Measurements from ENCODE around the gene TRNP1. TPM values are rescaled to one million over a fixed set of nuclear protein-coding genes. Genes with fewer than 3 reads are reported as not detected.
A peak's percentile ranks its signal among the peaks of the same experiment; 100 is the strongest.

Gene TRNP1
- total and polyA plus RNA-seq, 3 experiments from 2014 or later: 0.73 to 1.2 TPM; not detected in 1

GRCh38 chr1:26999440-26999987 lies 6.0 kb downstream of the TRNP1 start:
- peaks cover 8% of the 10 kb centered on the region for H3K4me1 ChIP-seq (ENCODE audit: insufficient read depth, low read length)
- CTCF ChIA-PET: no interaction called here

GRCh38 chr1:27000090-27000816 lies 6.8 kb downstream of the TRNP1 start:
- no peak overlapping the region for H3K27ac ChIP-seq (ENCODE audit: low read depth, low read length)
- H3K27ac Mint-ChIP-seq: no peak overlapping the region
- CTCF ChIA-PET: no interaction called here
- no peaks in the 10 kb centered on the region for H3K9me3 ChIP-seq (ENCODE audit: low read length)
- no peaks in the 10 kb centered on the region for H3K36me3 ChIP-seq (ENCODE audit: insufficient read depth, low read length)
- H3K27me3 Mint-ChIP-seq: peaks cover 27 to 35% of the 10 kb centered on the region in 2 donors
- peaks cover 4% of the 10 kb centered on the region for H3K4me1 ChIP-seq (ENCODE audit: insufficient read depth, low read length)
- no peak overlapping the region for H3K4me3 ChIP-seq (ENCODE audit: low read length)
- peaks cover 5 to 7% (median 6%) of the 10 kb centered on the region in 3 donors for H3K4me1 Mint-ChIP-seq
- peak overlapping the region in 1 of 7 donors; percentile 20 for H3K4me3 Mint-ChIP-seq
- POLR2A ChIA-PET: no interaction called here
- H3K9me3 Mint-ChIP-seq: no peaks in the 10 kb centered on the region
- no peak for DNase-seq
- H3K27me3 ChIP-seq (ENCODE audit: insufficient read depth, low read length, poor library complexity, severe bottlenecking): peaks cover 18% of the 10 kb centered on the region
- H3K36me3 Mint-ChIP-seq: no peaks in the 10 kb centered on the region

More at GRCh38 chr1:26999440-26999987, 6.0 kb downstream of the TRNP1 start:
- POLR2A ChIA-PET: no interaction called here
- H3K9me3 Mint-ChIP-seq: no peaks in the 10 kb centered on the region
- Histone ChIP-seq H3K4me3 (ENCODE audit: low read length) (no peak overlapping the region), H3K36me3 (ENCODE audit: insufficient read depth, low read length) (no peaks in the 10 kb centered on the region), H3K27ac (ENCODE audit: low read depth, low read length) (no peak overlapping the region), H3K9me3 (ENCODE audit: low read length) (no peaks in the 10 kb centered on the region), H3K27me3 (ENCODE audit: insufficient read depth, low read length, poor library complexity, severe bottlenecking) (peaks cover 25% of the 10 kb centered on the region)
- H3K4me1 Mint-ChIP-seq: peaks cover 6 to 13% (median 7%) of the 10 kb centered on the region in 3 donors
- DNase-seq: no peak
- no peaks in the 10 kb centered on the region for H3K36me3 Mint-ChIP-seq
- H3K27ac Mint-ChIP-seq: no peak overlapping the region
- peak overlapping the region in 1 of 7 donors; percentile 20 for H3K4me3 Mint-ChIP-seq
- peaks cover 33 to 41% of the 10 kb centered on the region in 2 donors for H3K27me3 Mint-ChIP-seq

GRCh38 chr1:27000817-27001460 lies 7.4 kb downstream of the TRNP1 start:
- Mint-ChIP-seq H3K9me3 (no peaks in the 10 kb centered on the region), H3K36me3 (no peaks in the 10 kb centered on the region), H3K27me3 (peaks cover 27 to 28% of the 10 kb centered on the region in 2 donors), H3K4me3 (no peak overlapping the region), H3K27ac (no peak overlapping the region), H3K4me1 (peaks cover 5 to 7% (median 6%) of the 10 kb centered on the region in 3 donors)
- H3K9me3 ChIP-seq (ENCODE audit: low read length): no peaks in the 10 kb centered on the region
- no peak overlapping the region for H3K4me3 ChIP-seq (ENCODE audit: low read length)
- H3K36me3 ChIP-seq (ENCODE audit: insufficient read depth, low read length): no peaks in the 10 kb centered on the region
- CTCF ChIA-PET: no interaction called here
- no peak overlapping the region for H3K27ac ChIP-seq (ENCODE audit: low read depth, low read length)
- no peak for DNase-seq
- POLR2A ChIA-PET: no interaction called here
- H3K4me1 ChIP-seq (ENCODE audit: insufficient read depth, low read length): peaks cover 4% of the 10 kb centered on the region
- H3K27me3 ChIP-seq (ENCODE audit: insufficient read depth, low read length, poor library complexity, severe bottlenecking): peaks cover 11% of the 10 kb centered on the region

- Mint-ChIP-seq H3K4me1 (peaks cover 5 to 7% (median 6%) of the 10 kb centered on the region in 3 donors), H3K36me3 (no peaks in the 10 kb centered on the region), H3K27me3 (peaks cover 22 to 24% of the 10 kb centered on the region in 2 donors), H3K4me3 (no peak overlapping the region), H3K27ac (peak overlapping the region in 1 of 8 donors; percentile 14), H3K9me3 (no peaks in the 10 kb centered on the region)
- no peak overlapping the region for H3K4me3 ChIP-seq (ENCODE audit: low read length)
- DNase-seq: no peak
- H3K27me3 ChIP-seq (ENCODE audit: insufficient read depth, low read length, poor library complexity, severe bottlenecking): peaks cover 5% of the 10 kb centered on the region
- peaks cover 4% of the 10 kb centered on the region for H3K4me1 ChIP-seq (ENCODE audit: insufficient read depth, low read length)
- no peak overlapping the region for H3K27ac ChIP-seq (ENCODE audit: low read depth, low read length)
- POLR2A ChIA-PET: no interaction called here
- H3K9me3 ChIP-seq (ENCODE audit: low read length): no peaks in the 10 kb centered on the region
- CTCF ChIA-PET: no interaction called here
- H3K36me3 ChIP-seq (ENCODE audit: insufficient read depth, low read length): no peaks in the 10 kb centered on the region
Measured at GRCh38 chr1:27001570-27002360, 8.3 kb downstream of the TRNP1 start.

GRCh38 chr1:27003745-27004470 lies 10.4 kb downstream of the TRNP1 start:
- no peak for DNase-seq
- Histone ChIP-seq H3K27ac (ENCODE audit: low read depth, low read length) (no peak overlapping the region), H3K27me3 (ENCODE audit: insufficient read depth, low read length, poor library complexity, severe bottlenecking) (no peaks in the 10 kb centered on the region), H3K9me3 (ENCODE audit: low read length) (no peaks in the 10 kb centered on the region), H3K4me3 (ENCODE audit: low read length) (no peak overlapping the region), H3K36me3 (ENCODE audit: insufficient read depth, low read length) (no peaks in the 10 kb centered on the region), H3K4me1 (ENCODE audit: insufficient read depth, low read length) (no peaks in the 10 kb centered on the region)
- H3K9me3 Mint-ChIP-seq: no peaks in the 10 kb centered on the region
- H3K4me1 Mint-ChIP-seq: no peaks in the 10 kb centered on the region
- CTCF ChIA-PET: no interaction called here
- peaks cover 12 to 19% of the 10 kb centered on the region in 2 donors for H3K27me3 Mint-ChIP-seq
- no peaks in the 10 kb centered on the region for H3K36me3 Mint-ChIP-seq
- POLR2A ChIA-PET: no interaction called here
- H3K4me3 Mint-ChIP-seq: no peak overlapping the region
- no peak overlapping the region for H3K27ac Mint-ChIP-seq

GRCh38 chr1:27004471-27005165 lies 11.1 kb downstream of the TRNP1 start:
- no peaks in the 10 kb centered on the region for H3K9me3 ChIP-seq (ENCODE audit: low read length)
- POLR2A ChIA-PET: no interaction called here
- H3K27ac ChIP-seq (ENCODE audit: low read depth, low read length): no peak overlapping the region
- H3K4me3 ChIP-seq (ENCODE audit: low read length): no peak overlapping the region
- Mint-ChIP-seq H3K36me3 (no peaks in the 10 kb centered on the region), H3K9me3 (no peaks in the 10 kb centered on the region), H3K4me1 (no peaks in the 10 kb centered on the region), H3K27me3 (peaks cover 8 to 19% of the 10 kb centered on the region in 2 donors), H3K4me3 (no peak overlapping the region), H3K27ac (no peak overlapping the region)
- CTCF ChIA-PET: no interaction called here
- H3K27me3 ChIP-seq (ENCODE audit: insufficient read depth, low read length, poor library complexity, severe bottlenecking): no peaks in the 10 kb centered on the region
- no peak for DNase-seq
- H3K36me3 ChIP-seq (ENCODE audit: insufficient read depth, low read length): no peaks in the 10 kb centered on the region
- H3K4me1 ChIP-seq (ENCODE audit: insufficient read depth, low read length): no peaks in the 10 kb centered on the region

- Histone ChIP-seq H3K36me3 (ENCODE audit: insufficient read depth, low read length) (no peaks in the 10 kb centered on the region), H3K27ac (ENCODE audit: low read depth, low read length) (no peak overlapping the region), H3K27me3 (ENCODE audit: insufficient read depth, low read length, poor library complexity, severe bottlenecking) (no peaks in the 10 kb centered on the region), H3K9me3 (ENCODE audit: low read length) (no peaks in the 10 kb centered on the region), H3K4me3 (ENCODE audit: low read length) (no peak overlapping the region), H3K4me1 (ENCODE audit: insufficient read depth, low read length) (no peaks in the 10 kb centered on the region)
- no peaks in the 10 kb centered on the region for H3K9me3 Mint-ChIP-seq
- no peak overlapping the region for H3K27ac Mint-ChIP-seq
- ChIA-PET POLR2A (no interaction called here), CTCF (interaction anchor here (2.4 kb wide), 1 partner anchor 8 kb away, joined by 11 read pairs; no protein-coding TSS in a partner anchor)
- DNase-seq: no peak
- H3K4me1 Mint-ChIP-seq: no peaks in the 10 kb centered on the region
- H3K27me3 Mint-ChIP-seq: peaks cover 8 to 24% of the 10 kb centered on the region in 2 donors
- H3K4me3 Mint-ChIP-seq: no peak overlapping the region
- no peaks in the 10 kb centered on the region for H3K36me3 Mint-ChIP-seq
Measured at GRCh38 chr1:27005166-27005530, 11.7 kb downstream of the TRNP1 start.

Measured in CD8-positive, alpha-beta memory T cell (primary cell).